ENCODE data around the gene PLCL2. TPM values are rescaled to one million over a fixed set of nuclear protein-coding genes. Genes with fewer than 3 reads are reported as not detected.
A peak's percentile ranks its signal among the peaks of the same experiment; 100 is the strongest.

The PLCL2 gene
- total RNA-seq, 2 donors from 2014 or later: 5.3 to 14.5 TPM

- WGBS: 31% methylated on average over 16 of the region's 16 CpGs
- Histone ChIP-seq H3K36me3 (no peaks in the 10 kb centered on the region), H3K9me3 (no peaks in the 10 kb centered on the region), H3K4me3 (no peak overlapping the region), H3K27me3 (replicated peaks; ENCODE audit: insufficient read depth) (no peaks in the 10 kb centered on the region), H3K27ac (no peak overlapping the region), H3K4me1 (replicated peaks) (no peaks in the 10 kb centered on the region)
- intact Hi-C loops (cut with DNase I): no loop called here
- peak; percentile 18 for DNase-seq (ENCODE audit: low spot score)
- TF ChIP-seq CTCF (IDR thresholded peaks at IDR 0.05) (no peak), POLR2AphosphoS5 (IDR thresholded peaks at IDR 0.05) (peak; percentile 20)
Observed at GRCh38 chr3:16842272-16843270, 42.2 kb upstream of the PLCL2 start.

GRCh38 chr3:16844222-16844621 is 40.5 kb upstream of the PLCL2 start:
- no peak overlapping the region for H3K4me3 ChIP-seq
- TF ChIP-seq CTCF (IDR thresholded peaks at IDR 0.05): no peak

GRCh38 chr3:16844791-16845190 is 40.0 kb upstream of the PLCL2 start:
- WGBS: 92% methylated on average over 1 of the region's 1 CpG
- intact Hi-C loops (cut with DNase I): no loop called here
- H3K27ac ChIP-seq: no peak overlapping the region
- no peaks in the 10 kb centered on the region for H3K27me3 ChIP-seq (replicated peaks; ENCODE audit: insufficient read depth)
- no peak overlapping the region for H3K4me3 ChIP-seq
- DNase-seq (ENCODE audit: low spot score): no peak
- no peaks in the 10 kb centered on the region for H3K4me1 ChIP-seq (replicated peaks)
- no peaks in the 10 kb centered on the region for H3K36me3 ChIP-seq
- no peak for TF ChIP-seq POLR2AphosphoS5 (IDR thresholded peaks at IDR 0.05)
- no peak for TF ChIP-seq CTCF (IDR thresholded peaks at IDR 0.05)
- no peak for TF ChIP-seq POLR2A (IDR thresholded peaks at IDR 0.05)
- H3K9me3 ChIP-seq: no peaks in the 10 kb centered on the region

More at GRCh38 chr3:16844222-16844621, 40.5 kb upstream of the PLCL2 start:
- 97% methylated on average over 2 of the region's 2 CpGs for WGBS
- Histone ChIP-seq H3K27me3 (replicated peaks; ENCODE audit: insufficient read depth) (no peaks in the 10 kb centered on the region), H3K36me3 (no peaks in the 10 kb centered on the region), H3K4me1 (replicated peaks) (no peaks in the 10 kb centered on the region), H3K27ac (no peak overlapping the region), H3K9me3 (no peaks in the 10 kb centered on the region)
- DNase-seq (ENCODE audit: low spot score): no peak
- intact Hi-C loops (cut with DNase I): no loop called here

- no peak overlapping the region for H3K27ac ChIP-seq
- no peaks in the 10 kb centered on the region for H3K4me1 ChIP-seq (replicated peaks)
- intact Hi-C loops (cut with DNase I): no loop called here
- WGBS: 89% methylated on average over 5 of the region's 5 CpGs
- no peaks in the 10 kb centered on the region for H3K36me3 ChIP-seq
- no peak overlapping the region for H3K4me3 ChIP-seq
- no peaks in the 10 kb centered on the region for H3K27me3 ChIP-seq (replicated peaks; ENCODE audit: insufficient read depth)
- no peak for DNase-seq (ENCODE audit: low spot score)
- H3K9me3 ChIP-seq: no peaks in the 10 kb centered on the region
- no peak for TF ChIP-seq POLR2AphosphoS5 (IDR thresholded peaks at IDR 0.05)
- TF ChIP-seq CTCF (IDR thresholded peaks at IDR 0.05): no peak
- TF ChIP-seq POLR2A (IDR thresholded peaks at IDR 0.05): no peak
Observed at GRCh38 chr3:16846373-16847080, 38.2 kb upstream of the PLCL2 start.

Measured in prostate gland (tissue), 2 donors.